Suprapubic skin (tissue), 4 donors: ENCODE results near the gene COLEC11. TPM values are rescaled to one million over a fixed set of nuclear protein-coding genes. Genes with fewer than 3 reads are reported as not detected.
A peak's percentile ranks its signal among the peaks of the same experiment; 100 is the strongest.
"Not testable (repeated sequence)": the region's sequence is repeated elsewhere in the genome, so short reads cannot be mapped to it uniquely, and the experiment has no call there.

Experiments used
- DNase-seq, 2 donors: peaks; one replicate each; pipeline ENCODE4 v3.0.0-alpha.2; 2019; ENCODE audit warnings: low spot score in 2 of 2
- H3K27ac ChIP-seq: fragments of 200-600 bp; sonication (generic); one replicate; pipeline ENCODE4 v1.5.1; 2019
- H3K27me3 ChIP-seq: fragments of 200-600 bp; sonication (generic); one replicate; pipeline ENCODE4 v1.5.1; 2019
- H3K36me3 ChIP-seq: fragments of 200-600 bp; sonication (generic); one replicate; pipeline ENCODE4 v1.5.1; 2019
- H3K4me1 ChIP-seq: fragments of 200-600 bp; sonication (generic); one replicate; pipeline ENCODE4 v1.5.1; 2019
- H3K4me3 ChIP-seq: fragments of 200-600 bp; sonication (generic); one replicate; pipeline ENCODE4 v1.5.1; 2019; ENCODE audit warnings: mild to moderate bottlenecking
- H3K9me3 ChIP-seq: fragments of 200-600 bp; sonication (generic); one replicate; pipeline ENCODE4 v1.5.1; 2019
- EP300 ChIP-seq: sonication (generic); formaldehyde crosslinking; IDR thresholded peaks from one replicate; pipeline ENCODE4 v1.6.1; 2017; ENCODE audit warnings: antibody characterized with exemption
- POLR2A ChIP-seq, 2 donors: fragments of 450-650 bp; IDR thresholded peaks; one replicate each; pipeline ENCODE4 v1.6.1; 2017; ENCODE audit warnings: antibody characterized with exemption in 2 of 2, mild to moderate bottlenecking in 2 of 2, moderate library complexity in 2 of 2
- POLR2AphosphoS5 ChIP-seq, 3 donors: sonication (generic); formaldehyde crosslinking; IDR thresholded peaks; one replicate each; pipeline ENCODE4 v1.6.1; 2017; ENCODE audit warnings: antibody characterized with exemption in 3 of 3
- WGBS: methylation state at CpG from one replicate; pipeline ENCODE4 v1.1.5; 2018; 5-methylcytosine and 5-hydroxymethylcytosine counted together
- total RNA-seq, 4 donors: library from RNA; depleted of rRNA; stranded (reverse); fragments of >200 nt; gene quantifications; one replicate each; pipeline ENCODE4 v1.1.0, GENCODE V29; 2016
- TF ChIP-seq, protein P1 (sequence below), 2 donors: fragments of 200-600 bp in 1 of 2; fragments of 450-650 bp in 1 of 2; sonication (generic) in 1 of 2; IDR thresholded peaks; one replicate each; pipeline ENCODE4 v1.5.1; 2016 to 2019; ENCODE audit warnings: antibody characterized with exemption in 2 of 2, mild to moderate bottlenecking in 1 of 2, moderate library complexity in 1 of 2

Gene COLEC11
- total RNA-seq, 4 donors from 2014 or later = 0.39 to 0.68 TPM; not detected in 2

DNA sequence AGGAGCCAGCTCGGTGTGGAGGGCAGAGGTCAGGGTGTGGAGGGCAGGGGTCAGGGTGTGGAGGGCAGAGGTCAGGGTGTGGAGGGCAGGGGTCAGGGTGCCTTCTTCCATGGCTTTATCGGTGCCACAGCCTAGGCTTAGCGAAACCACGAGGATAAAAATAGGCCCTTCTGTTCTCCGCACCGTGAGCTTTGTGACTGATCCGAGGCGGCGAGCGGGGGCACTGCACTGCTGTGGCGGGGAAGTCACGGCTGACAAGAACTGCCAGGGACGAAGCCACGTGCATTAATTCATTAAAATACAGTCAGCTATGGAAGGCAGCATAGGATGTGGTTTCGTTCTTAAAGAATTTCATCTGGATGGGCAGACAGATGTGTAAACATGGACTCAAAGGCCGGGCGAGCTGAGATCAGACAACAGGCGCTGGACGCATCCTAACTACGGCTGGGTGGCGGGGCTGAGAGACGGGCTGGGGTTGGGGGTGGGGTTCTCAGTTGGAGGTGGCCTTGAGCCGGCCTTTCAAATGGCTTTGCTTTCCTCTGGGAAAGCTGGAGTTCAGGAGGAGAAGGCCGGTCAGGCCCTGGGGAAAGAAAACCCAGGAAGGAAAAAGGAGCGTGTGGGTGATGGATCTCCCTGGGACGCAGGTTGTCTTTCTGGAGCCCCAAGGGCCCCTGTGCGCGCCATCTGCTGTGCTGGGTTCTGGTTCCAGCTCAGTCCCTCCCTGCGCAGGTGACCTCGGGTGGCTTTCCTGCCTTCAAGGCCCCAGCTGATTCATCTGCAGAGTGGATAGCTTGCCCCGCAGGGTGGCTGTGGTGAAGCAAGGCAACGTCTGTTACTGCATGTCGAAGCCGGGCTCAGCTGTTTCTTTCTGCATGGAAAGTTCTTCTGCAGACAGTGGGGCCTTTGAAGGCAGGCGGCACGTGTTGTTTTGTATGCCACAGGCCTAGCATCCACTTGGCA, 62.1 kb downstream of the COLEC11 start:
- no peak for DNase-seq
- H3K27ac ChIP-seq = no peak overlapping the region
- peaks cover 13% of the 10 kb centered on the region for H3K27me3 ChIP-seq
- no peaks in the 10 kb centered on the region for H3K9me3 ChIP-seq
- no peak for TF ChIP-seq POLR2AphosphoS5 (IDR thresholded peaks at IDR 0.05)
- TF ChIP-seq, protein P1, sequence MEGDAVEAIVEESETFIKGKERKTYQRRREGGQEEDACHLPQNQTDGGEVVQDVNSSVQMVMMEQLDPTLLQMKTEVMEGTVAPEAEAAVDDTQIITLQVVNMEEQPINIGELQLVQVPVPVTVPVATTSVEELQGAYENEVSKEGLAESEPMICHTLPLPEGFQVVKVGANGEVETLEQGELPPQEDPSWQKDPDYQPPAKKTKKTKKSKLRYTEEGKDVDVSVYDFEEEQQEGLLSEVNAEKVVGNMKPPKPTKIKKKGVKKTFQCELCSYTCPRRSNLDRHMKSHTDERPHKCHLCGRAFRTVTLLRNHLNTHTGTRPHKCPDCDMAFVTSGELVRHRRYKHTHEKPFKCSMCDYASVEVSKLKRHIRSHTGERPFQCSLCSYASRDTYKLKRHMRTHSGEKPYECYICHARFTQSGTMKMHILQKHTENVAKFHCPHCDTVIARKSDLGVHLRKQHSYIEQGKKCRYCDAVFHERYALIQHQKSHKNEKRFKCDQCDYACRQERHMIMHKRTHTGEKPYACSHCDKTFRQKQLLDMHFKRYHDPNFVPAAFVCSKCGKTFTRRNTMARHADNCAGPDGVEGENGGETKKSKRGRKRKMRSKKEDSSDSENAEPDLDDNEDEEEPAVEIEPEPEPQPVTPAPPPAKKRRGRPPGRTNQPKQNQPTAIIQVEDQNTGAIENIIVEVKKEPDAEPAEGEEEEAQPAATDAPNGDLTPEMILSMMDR (IDR thresholded peaks at IDR 0.05) = no peak
- no peak for TF ChIP-seq POLR2A (IDR thresholded peaks at IDR 0.05)
- no peak for TF ChIP-seq EP300
- H3K4me1 ChIP-seq = peaks cover under 1% of the 10 kb centered on the region
- H3K36me3 ChIP-seq = no peaks in the 10 kb centered on the region
- WGBS = 79% methylated on average over 32 of the region's 36 CpGs
- H3K4me3 ChIP-seq = no peak overlapping the region

DNA sequence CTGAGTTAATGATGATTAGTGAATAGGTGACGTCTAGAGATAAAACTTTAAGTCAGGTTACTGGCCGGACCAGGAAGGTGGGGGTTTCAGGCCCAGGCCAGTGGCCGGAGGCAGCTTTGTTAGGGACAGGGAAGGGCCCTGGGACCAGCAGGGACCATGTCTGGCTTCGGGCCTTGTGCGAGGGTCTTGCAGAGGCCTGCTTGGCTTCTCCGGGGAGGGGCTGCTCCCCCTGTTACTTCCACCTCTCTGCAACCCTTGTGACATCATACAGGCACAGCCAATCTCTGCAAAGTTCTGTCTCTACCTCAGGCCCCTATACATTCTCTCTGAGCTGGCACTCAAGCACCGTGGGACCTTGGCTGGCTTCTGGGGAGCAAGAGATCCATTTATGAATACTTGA, 63.0 kb downstream of the COLEC11 start, which contains the start of gene ALLC:
Gene ALLC (plus strand): TSS at position 320 of the 400 bp plus-strand sequence. CDS start 12,958 bp downstream, outside the sequence.
- Histone ChIP-seq H3K27ac (no peak within 1 kb of the TSS), H3K27me3 (peaks cover 12% of the 10 kb centered on the region), H3K4me3 (no peak within 1 kb of the TSS), H3K36me3 (no peaks in the 10 kb centered on the region), H3K4me1 (no peaks in the 10 kb centered on the region), H3K9me3 (no peaks in the 10 kb centered on the region)
- TF ChIP-seq, protein P1 (IDR thresholded peaks at IDR 0.05) = no peak
- TF ChIP-seq POLR2A (IDR thresholded peaks at IDR 0.05) = no peak
- TF ChIP-seq POLR2AphosphoS5 (IDR thresholded peaks at IDR 0.05) = no peak
- no peak for TF ChIP-seq EP300
- no peak for DNase-seq
- 87% methylated on average over 6 of the region's 7 CpGs for WGBS

DNA sequence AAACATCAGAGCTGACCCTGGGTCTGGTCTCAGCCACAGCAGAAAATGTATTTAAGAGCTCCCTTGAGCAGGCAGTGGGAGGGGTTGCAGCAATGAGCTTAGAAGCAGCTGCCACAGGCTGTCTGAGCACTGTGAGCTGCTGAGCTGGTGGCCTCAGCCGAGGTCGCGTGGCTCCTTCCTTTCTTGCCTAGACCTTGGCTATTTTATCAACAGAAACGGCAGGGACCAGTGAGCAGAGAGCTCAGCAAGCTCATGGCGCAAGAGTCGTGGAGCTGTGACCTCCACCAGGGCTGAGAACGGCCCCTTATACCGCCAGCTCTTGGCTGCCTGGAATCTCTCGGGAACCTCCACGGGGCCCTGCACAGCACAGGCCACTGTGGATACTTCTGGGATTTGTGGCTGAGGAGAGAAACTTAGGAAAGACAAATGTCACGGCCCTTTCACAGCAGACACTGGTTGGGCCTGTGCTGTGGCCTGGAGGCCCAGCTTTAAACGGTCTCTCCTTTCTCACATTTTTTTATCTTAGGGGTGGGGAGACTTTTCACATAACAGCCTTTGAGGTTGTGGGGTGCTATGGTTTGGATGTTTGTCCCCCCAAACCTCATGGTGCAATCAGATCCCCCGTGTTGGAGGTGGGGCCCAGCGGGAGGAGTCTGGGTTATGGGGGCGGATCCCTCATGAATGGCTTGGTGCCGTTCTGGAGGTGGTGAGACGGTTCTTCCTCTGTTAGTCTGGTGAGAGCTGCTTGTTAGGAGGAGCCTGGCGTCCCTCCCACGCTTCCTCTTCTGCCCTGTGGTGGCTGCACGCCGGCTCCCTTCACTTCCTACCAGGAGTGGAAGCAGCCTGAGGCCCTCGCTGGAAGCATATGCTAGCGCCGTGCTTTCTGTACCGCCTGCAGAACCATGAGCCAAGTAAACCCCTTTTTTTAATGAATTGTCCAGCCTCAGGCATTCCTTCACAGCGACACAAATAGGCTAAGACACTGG, 64.8 kb downstream of the COLEC11 start:
- no peak overlapping the region for H3K27ac ChIP-seq
- H3K36me3 ChIP-seq = no peaks in the 10 kb centered on the region
- H3K4me1 ChIP-seq = no peaks in the 10 kb centered on the region
- H3K27me3 ChIP-seq = peaks cover 4% of the 10 kb centered on the region
- no peak overlapping the region for H3K4me3 ChIP-seq
- H3K9me3 ChIP-seq = no peaks in the 10 kb centered on the region
- 63% methylated on average over 22 of the region's 26 CpGs for WGBS
- TF ChIP-seq POLR2A (IDR thresholded peaks at IDR 0.05) (no peak), EP300 (no peak), POLR2AphosphoS5 (IDR thresholded peaks at IDR 0.05) (no peak)
- TF ChIP-seq, protein P1 (IDR thresholded peaks at IDR 0.05) = no peak
- DNase-seq = peak in 1 of 2 donors; percentile 40

DNA sequence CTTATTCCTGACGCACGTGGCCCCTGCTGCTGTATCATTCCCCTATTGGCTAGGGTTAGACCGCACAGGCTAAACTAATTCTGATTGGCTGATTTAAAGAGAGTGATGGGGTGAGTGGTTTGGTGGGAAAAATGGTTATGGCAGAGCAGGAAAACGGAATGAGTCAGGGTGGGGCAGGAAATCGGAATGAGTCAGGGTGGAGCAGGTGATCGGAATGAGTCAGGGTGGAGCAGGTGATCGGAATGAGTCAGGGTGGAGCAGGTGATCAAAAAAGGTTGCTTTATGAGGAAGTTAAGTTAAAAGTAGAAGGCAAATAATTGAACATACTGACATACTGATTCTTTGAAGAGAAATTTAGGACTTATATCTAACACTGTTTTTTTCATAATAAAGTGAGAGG, 65.7 kb downstream of the COLEC11 start:
- 63% methylated on average over 7 of the region's 7 CpGs for WGBS

DNA sequence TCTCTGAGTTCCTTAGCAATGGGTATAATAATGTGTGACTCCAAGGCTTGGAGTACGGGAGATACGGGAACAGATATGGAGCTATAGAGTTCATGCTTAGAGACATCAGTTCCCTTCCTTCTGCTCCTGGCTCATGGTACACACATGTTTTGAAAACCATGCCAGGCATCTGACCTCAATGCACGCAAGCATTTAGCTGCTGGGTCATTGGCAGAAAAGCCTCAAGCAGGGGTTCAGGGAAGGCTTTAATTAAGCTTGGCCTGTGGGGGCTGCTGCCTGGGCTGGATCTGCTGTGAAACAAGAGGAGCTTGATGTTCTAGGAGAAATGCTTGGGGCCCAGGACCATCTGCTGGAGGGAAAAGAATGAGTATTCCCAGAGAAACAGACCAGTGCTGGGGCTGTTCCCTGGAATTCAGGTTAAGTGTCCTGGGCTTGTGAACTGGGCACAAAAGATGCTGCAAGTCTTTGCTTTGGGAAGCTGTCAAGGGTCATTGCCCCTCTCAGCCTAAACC, 66.3 kb downstream of the COLEC11 start:
- H3K27ac ChIP-seq = no peak overlapping the region
- no peaks in the 10 kb centered on the region for H3K36me3 ChIP-seq
- H3K27me3 ChIP-seq = no peaks in the 10 kb centered on the region
- no peaks in the 10 kb centered on the region for H3K9me3 ChIP-seq
- H3K4me1 ChIP-seq = no peaks in the 10 kb centered on the region
- TF ChIP-seq EP300 (no peak), POLR2AphosphoS5 (IDR thresholded peaks at IDR 0.05) (no peak)
- TF ChIP-seq, protein P1 (IDR thresholded peaks at IDR 0.05) = no peak
- no peak overlapping the region for H3K4me3 ChIP-seq
- peak in 1 of 2 donors; percentile 13 for DNase-seq
- WGBS = 81% methylated on average over 3 of the region's 3 CpGs

More for the DNA sequence above, 65.7 kb downstream of the COLEC11 start:
- H3K9me3 ChIP-seq, H3K27ac ChIP-seq, H3K36me3 ChIP-seq, DNase-seq, H3K27me3 ChIP-seq, H3K4me3 ChIP-seq, H3K4me1 ChIP-seq: not testable (repeated sequence)
